ENCODE results near the gene SH3RF3.

Gene SH3RF3

DNA sequence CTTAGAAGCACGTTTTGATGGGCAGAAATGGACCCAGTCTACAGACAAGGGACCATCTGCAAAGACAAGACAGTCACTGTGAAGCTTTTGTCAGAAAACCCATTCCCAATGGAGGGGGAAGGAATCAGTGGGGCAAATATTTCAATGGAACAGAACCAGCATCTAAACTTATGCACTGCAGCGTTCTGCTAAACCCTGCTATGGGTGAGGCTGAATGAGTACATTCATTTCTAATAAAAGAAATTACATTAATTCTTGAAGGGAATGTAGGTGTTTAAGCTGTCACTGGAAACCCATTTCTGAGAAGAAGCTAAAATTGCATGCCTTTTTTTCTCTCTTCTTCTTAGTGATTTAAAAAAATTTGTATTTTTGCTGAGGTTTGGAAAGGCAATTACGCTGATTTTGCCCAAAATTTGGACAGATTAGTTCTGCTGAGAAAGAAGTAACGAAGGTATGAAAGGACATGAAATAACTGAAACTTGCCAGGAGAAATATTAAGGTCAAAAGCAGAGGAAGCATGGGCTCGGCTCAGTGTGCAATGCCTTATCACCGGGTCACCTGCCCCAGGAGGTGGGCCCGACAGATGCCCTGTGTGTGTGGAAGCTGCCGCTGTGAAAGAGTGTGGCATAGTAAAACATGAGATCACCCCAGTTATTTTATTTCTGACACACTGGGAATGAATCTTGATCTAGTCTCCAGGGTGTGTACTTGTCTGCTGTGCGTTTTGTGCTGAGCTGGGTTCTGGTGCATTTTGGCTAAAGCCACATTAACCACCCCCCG is 24.2 kb downstream of the SH3RF3 start:
- no peak for TF ChIP-seq CTCF (IDR thresholded peaks at IDR 0.05; ENCODE audit: control insufficient read depth, insufficient read depth, low read depth, low read length, missing control alignments)
- no peak for DNase-seq (ENCODE audit: low read depth)
- H3K4me3 ChIP-seq (ENCODE audit: control insufficient read depth, low read depth, low read length) = no peak overlapping the region

DNA sequence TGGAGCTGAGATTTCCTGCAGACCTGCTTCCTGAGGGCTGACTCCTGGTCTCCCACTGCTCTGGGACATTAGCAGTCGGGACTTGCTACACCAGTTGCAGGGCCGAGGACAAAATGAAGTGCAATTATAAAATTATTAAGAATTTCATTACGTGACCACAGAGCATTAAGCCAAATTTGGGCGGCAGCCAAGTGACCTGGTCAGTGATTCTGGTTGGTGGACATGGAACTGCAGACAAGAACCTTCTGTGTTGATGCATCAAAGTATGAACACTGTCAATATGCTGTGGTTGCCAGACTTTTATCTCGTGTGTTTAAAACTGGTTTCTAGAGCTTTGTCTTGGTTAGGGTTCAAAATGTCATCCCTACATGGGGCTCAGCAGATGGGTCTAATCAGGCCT is 24.8 kb downstream of the SH3RF3 start:
- no peak overlapping the region for H3K4me3 ChIP-seq (ENCODE audit: control insufficient read depth, low read depth, low read length)
- DNase-seq (ENCODE audit: low read depth) = no peak
- TF ChIP-seq CTCF (IDR thresholded peaks at IDR 0.05; ENCODE audit: control insufficient read depth, insufficient read depth, low read depth, low read length, missing control alignments) = no peak

DNA sequence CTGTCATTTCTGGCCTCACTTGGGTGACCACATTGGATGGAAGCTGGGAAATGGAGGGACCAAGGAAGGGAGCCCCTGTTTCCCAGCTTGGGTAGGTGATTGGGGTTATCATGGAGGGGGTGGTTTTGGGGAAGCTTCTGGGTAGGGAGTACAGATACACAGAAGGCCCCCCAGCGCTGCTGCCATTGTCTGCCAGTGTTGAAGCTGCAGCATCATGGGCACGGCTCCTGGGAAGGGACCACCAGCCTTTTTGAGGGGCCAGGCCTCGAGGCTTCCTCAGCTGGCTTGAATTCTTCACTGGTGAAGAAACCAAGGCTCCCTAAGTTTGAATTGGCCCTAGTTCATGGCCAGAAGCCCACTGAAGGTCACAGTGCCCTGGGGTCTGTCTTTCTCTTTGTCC is 25.2 kb downstream of the SH3RF3 start:
- no peak for DNase-seq (ENCODE audit: low read depth)
- no peak for TF ChIP-seq CTCF (IDR thresholded peaks at IDR 0.05; ENCODE audit: control insufficient read depth, insufficient read depth, low read depth, low read length, missing control alignments)
- H3K4me3 ChIP-seq (ENCODE audit: control insufficient read depth, low read depth, low read length) = no peak overlapping the region

DNA sequence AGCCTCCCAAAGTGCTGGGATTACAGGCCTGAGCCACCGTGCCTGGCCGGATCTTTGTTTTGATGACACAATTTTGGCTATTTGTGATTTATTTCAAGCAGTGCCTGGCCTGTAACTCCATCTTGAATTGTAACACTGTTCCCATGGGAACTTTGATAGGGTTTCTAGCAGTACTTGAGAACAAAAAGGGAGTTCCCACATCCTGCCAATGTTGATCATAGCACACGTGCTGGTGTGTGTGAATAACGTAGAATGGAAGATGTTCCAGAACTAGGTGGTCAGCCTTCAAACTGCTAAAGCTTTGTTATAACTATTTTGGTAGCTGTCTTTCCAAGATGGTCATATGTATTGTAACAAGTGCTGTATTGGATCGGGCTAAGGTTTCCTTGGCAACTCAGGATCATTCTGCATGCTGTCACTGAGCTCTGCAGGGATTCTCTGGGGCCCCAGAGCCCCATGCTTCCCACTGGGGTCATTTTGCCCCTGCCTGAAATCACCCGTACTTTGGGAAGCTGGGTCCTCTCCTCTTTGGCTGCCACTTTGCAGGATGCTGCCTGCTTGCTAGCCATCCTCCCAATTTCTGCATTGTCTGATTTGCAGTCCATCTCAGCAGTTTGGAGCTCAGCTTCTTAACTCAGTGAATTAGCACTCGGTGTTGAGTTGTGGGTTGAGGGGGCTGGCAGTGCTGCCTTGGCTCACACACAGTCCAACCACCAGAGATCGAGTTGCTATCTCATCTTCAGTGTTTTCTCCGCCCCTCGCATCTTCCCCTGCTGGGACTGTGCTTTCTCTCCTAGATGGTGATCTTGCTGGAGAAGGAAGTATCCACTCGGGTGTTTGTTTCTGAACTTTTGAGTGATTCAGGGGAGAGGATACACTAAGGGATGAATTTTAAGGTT is 26.8 kb downstream of the SH3RF3 start:
- DNase-seq (ENCODE audit: low read depth) = no peak
- H3K4me3 ChIP-seq (ENCODE audit: control insufficient read depth, low read depth, low read length) = no peak overlapping the region
- no peak for TF ChIP-seq CTCF (IDR thresholded peaks at IDR 0.05; ENCODE audit: control insufficient read depth, insufficient read depth, low read depth, low read length, missing control alignments)

GRCh38 chr2:109157563-109158105 is 28.6 kb downstream of the SH3RF3 start:
- no peak for DNase-seq (ENCODE audit: low read depth)
- H3K4me3 ChIP-seq (ENCODE audit: control insufficient read depth, low read depth, low read length) = no peak overlapping the region
- TF ChIP-seq CTCF (IDR thresholded peaks at IDR 0.05; ENCODE audit: control insufficient read depth, insufficient read depth, low read depth, low read length, missing control alignments) = no peak

- DNase-seq (ENCODE audit: low read depth) = no peak
- no peak overlapping the region for H3K4me3 ChIP-seq (ENCODE audit: control insufficient read depth, low read depth, low read length)
- no peak for TF ChIP-seq CTCF (IDR thresholded peaks at IDR 0.05; ENCODE audit: control insufficient read depth, insufficient read depth, low read depth, low read length, missing control alignments)
These were observed 29.2 kb downstream of the SH3RF3 start for GRCh38 chr2:109158237-109158636.
